ENCODE results near the gene NEGR1.

Gene NEGR1

GRCh38 chr1:71780681-71781080 lies 501.7 kb downstream of the NEGR1 start:
- H3K27me3 ChIP-seq: no peaks in the 10 kb centered on the region
- H3K27ac ChIP-seq: no peak overlapping the region
- no peaks in the 10 kb centered on the region for H4K20me1 ChIP-seq
- no peak overlapping the region for H3K4me3 ChIP-seq
- peaks cover 0 to 58% (median 26%) of the 10 kb centered on the region in 11 experiments; a peak in 17 of 22 replicates for H3K9me3 ChIP-seq (replicated peaks in 1 of 11)
- peaks cover 0 to 32% (median 14%) of the 10 kb centered on the region in 10 experiments; a peak in 12 of 20 replicates for H3K4me1 ChIP-seq
- H3K36me3 ChIP-seq: no peaks in the 10 kb centered on the region; a peak in 1 of 22 replicates
- no peak overlapping the region for H3K4me2 ChIP-seq
- TF ChIP-seq Cebpa-rat (IDR thresholded peaks at IDR 0.05): no peak
- no peak overlapping the region for H3K9ac ChIP-seq

- H3K4me3 ChIP-seq: no peak overlapping the region
- peaks cover 0 to 46% (median 28%) of the 10 kb centered on the region in 11 experiments; a peak in 17 of 22 replicates for H3K9me3 ChIP-seq (replicated peaks in 1 of 11)
- H3K27me3 ChIP-seq: no peaks in the 10 kb centered on the region
- H3K36me3 ChIP-seq: no peaks in the 10 kb centered on the region; a peak in 1 of 22 replicates
- no peak overlapping the region for H3K4me2 ChIP-seq
- H3K4me1 ChIP-seq: peaks cover 0 to 21% (median 7%) of the 10 kb centered on the region in 10 experiments; a peak in 7 of 20 replicates
- no peak for TF ChIP-seq Cebpa-rat (IDR thresholded peaks at IDR 0.05)
- H4K20me1 ChIP-seq: no peaks in the 10 kb centered on the region
- no peak overlapping the region for H3K9ac ChIP-seq
- no peak overlapping the region for H3K27ac ChIP-seq
Observed at GRCh38 chr1:71778940-71779339, 503.4 kb downstream of the NEGR1 start.

GRCh38 chr1:71777094-71777493 lies 505.2 kb downstream of the NEGR1 start:
- Histone ChIP-seq H4K20me1 (no peaks in the 10 kb centered on the region), H3K27ac (no peak overlapping the region), H3K4me1 (peaks cover 0 to 8% (median 0%) of the 10 kb centered on the region in 10 experiments; a peak in 3 of 20 replicates), H3K36me3 (no peaks in the 10 kb centered on the region), H3K9me3 (replicated peaks in 1 of 11) (peaks cover 0 to 38% (median 16%) of the 10 kb centered on the region in 11 experiments; a peak in 16 of 22 replicates), H3K4me2 (no peak overlapping the region), H3K4me3 (no peak overlapping the region), H3K9ac (no peak overlapping the region), H3K27me3 (no peaks in the 10 kb centered on the region)
- TF ChIP-seq Cebpa-rat (IDR thresholded peaks at IDR 0.05): no peak

- Histone ChIP-seq H3K4me2 (no peak overlapping the region), H3K36me3 (no peaks in the 10 kb centered on the region), H3K27ac (no peak overlapping the region), H4K20me1 (no peaks in the 10 kb centered on the region), H3K9ac (no peak overlapping the region), H3K4me1 (peaks cover 0 to 9% (median 7%) of the 10 kb centered on the region in 10 experiments; a peak in 9 of 20 replicates), H3K4me3 (no peak overlapping the region), H3K27me3 (no peaks in the 10 kb centered on the region), H3K9me3 (replicated peaks in 1 of 11) (peaks cover 3 to 36% (median 14%) of the 10 kb centered on the region in 11 experiments; a peak in 18 of 22 replicates)
- TF ChIP-seq Cebpa-rat (IDR thresholded peaks at IDR 0.05): no peak
Observed at GRCh38 chr1:71774705-71775104, 507.6 kb downstream of the NEGR1 start.

GRCh38 chr1:71770121-71770520 lies 512.2 kb downstream of the NEGR1 start:
- TF ChIP-seq Cebpa-rat (IDR thresholded peaks at IDR 0.05): no peak
- H3K4me2 ChIP-seq: peak overlapping the region in 8 of 11 experiments; percentile 31 to 57 (median 38); a peak in 13 of 22 replicates
- H3K4me3 ChIP-seq: no peak overlapping the region; a peak in 2 of 20 replicates

GRCh38 chr1:71766748-71767147 lies 515.6 kb downstream of the NEGR1 start:
- H3K27ac ChIP-seq: peak overlapping the region in 2 of 11 experiments; percentile 6 to 28; a peak in 2 of 22 replicates
- peaks cover 0 to 8% (median 0%) of the 10 kb centered on the region in 11 experiments; a peak in 1 of 22 replicates for H3K36me3 ChIP-seq
- H3K9me3 ChIP-seq (replicated peaks in 1 of 11): peaks cover 35 to 76% (median 47%) of the 10 kb centered on the region in 11 experiments
- no peak overlapping the region for H3K9ac ChIP-seq
- H3K4me2 ChIP-seq: peak overlapping the region in 2 of 11 experiments; percentile 35 to 44; a peak in 2 of 22 replicates
- TF ChIP-seq Cebpa-rat (IDR thresholded peaks at IDR 0.05): no peak
- no peaks in the 10 kb centered on the region for H3K27me3 ChIP-seq
- peaks cover 0 to 32% (median 22%) of the 10 kb centered on the region in 10 experiments; a peak in 16 of 20 replicates for H3K4me1 ChIP-seq
- H3K4me3 ChIP-seq: no peak overlapping the region
- no peaks in the 10 kb centered on the region for H4K20me1 ChIP-seq

More at GRCh38 chr1:71770121-71770520, 512.2 kb downstream of the NEGR1 start:
- Histone ChIP-seq H4K20me1 (no peaks in the 10 kb centered on the region), H3K9me3 (replicated peaks in 1 of 11) (peaks cover 33 to 61% (median 41%) of the 10 kb centered on the region in 11 experiments), H3K27ac (peak overlapping the region in 4 of 11 experiments; percentile 2 to 53 (median 24); a peak in 5 of 22 replicates), H3K36me3 (peaks cover 0 to 8% (median 0%) of the 10 kb centered on the region in 11 experiments; a peak in 1 of 22 replicates), H3K27me3 (no peaks in the 10 kb centered on the region), H3K4me1 (peaks cover 0 to 19% (median 11%) of the 10 kb centered on the region in 10 experiments; a peak in 13 of 20 replicates), H3K9ac (no peak overlapping the region)

- Histone ChIP-seq H3K9ac (no peak overlapping the region), H3K4me1 (peaks cover 0 to 20% (median 14%) of the 10 kb centered on the region in 10 experiments; a peak in 16 of 20 replicates), H3K36me3 (0 out of 22 replicates have a peak, but pooled peaks cover 0 to 1% (median 0%) of the 10 kb centered on the region in 11 experiments), H4K20me1 (no peaks in the 10 kb centered on the region), H3K4me3 (no peak overlapping the region; a peak in 1 of 20 replicates), H3K27me3 (no peaks in the 10 kb centered on the region), H3K4me2 (peak overlapping the region in 8 of 11 experiments; percentile 8 to 66 (median 30); a peak in 10 of 22 replicates), H3K9me3 (replicated peaks in 1 of 11) (peaks cover 13 to 50% (median 26%) of the 10 kb centered on the region in 11 experiments), H3K27ac (no peak overlapping the region)
- no peak for TF ChIP-seq Cebpa-rat (IDR thresholded peaks at IDR 0.05)
Observed at GRCh38 chr1:71762514-71763255, 519.7 kb downstream of the NEGR1 start.

GRCh38 chr1:71755441-71755840 lies 526.9 kb downstream of the NEGR1 start:
- Histone ChIP-seq H3K4me1 (peaks cover 0 to 12% (median 0%) of the 10 kb centered on the region in 10 experiments; a peak in 4 of 20 replicates), H4K20me1 (no peaks in the 10 kb centered on the region), H3K9me3 (replicated peaks in 1 of 11) (peaks cover 1 to 15% (median 6%) of the 10 kb centered on the region in 11 experiments; a peak in 19 of 22 replicates), H3K4me3 (no peak overlapping the region), H3K36me3 (no peaks in the 10 kb centered on the region), H3K4me2 (no peak overlapping the region), H3K27me3 (no peaks in the 10 kb centered on the region), H3K9ac (no peak overlapping the region), H3K27ac (no peak overlapping the region)
- TF ChIP-seq Cebpa-rat (IDR thresholded peaks at IDR 0.05): no peak

DNA sequence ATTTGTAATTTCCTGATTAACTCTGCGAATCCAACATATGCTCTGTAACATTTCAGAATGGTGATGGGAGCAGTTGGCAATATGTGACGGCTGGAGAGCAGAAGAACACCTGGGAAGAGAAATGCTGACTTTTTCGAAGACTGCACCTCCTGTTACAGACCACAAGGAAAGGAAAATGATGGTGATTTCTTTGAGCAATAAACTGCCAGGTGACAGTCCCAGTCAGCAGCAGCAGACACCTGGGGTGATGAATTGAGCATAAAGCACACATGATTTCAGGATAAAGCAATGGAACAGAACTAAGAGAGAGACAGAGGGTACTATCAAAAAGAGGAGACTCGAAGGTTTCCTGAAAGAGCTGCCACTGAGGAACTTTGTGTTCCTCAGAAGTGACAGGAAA lies 528.6 kb downstream of the NEGR1 start:
- no peak overlapping the region for H3K4me3 ChIP-seq
- no peak overlapping the region for H3K9ac ChIP-seq
- peaks cover 0 to 12% (median 0%) of the 10 kb centered on the region in 10 experiments; a peak in 4 of 20 replicates for H3K4me1 ChIP-seq
- H3K36me3 ChIP-seq: no peaks in the 10 kb centered on the region
- H3K4me2 ChIP-seq: no peak overlapping the region
- TF ChIP-seq Cebpa-rat (IDR thresholded peaks at IDR 0.05): no peak
- peaks cover 7 to 27% (median 14%) of the 10 kb centered on the region in 11 experiments; a peak in 20 of 22 replicates for H3K9me3 ChIP-seq (replicated peaks in 1 of 11)
- no peaks in the 10 kb centered on the region for H3K27me3 ChIP-seq
- H4K20me1 ChIP-seq: no peaks in the 10 kb centered on the region
- no peak overlapping the region for H3K27ac ChIP-seq
